ENCODE data around the gene SPC24. TPM values are rescaled to one million over a fixed set of nuclear protein-coding genes. Genes with fewer than 3 reads are reported as not detected.
A peak's percentile ranks its signal among the peaks of the same experiment; 100 is the strongest.
"Not testable (repeated sequence)": the region's sequence is repeated elsewhere in the genome, so short reads cannot be mapped to it uniquely, and the experiment has no call there.

SPC24 gene
- total and polyA plus RNA-seq, 2 donors (not counting 3 experiments of a cell fraction or from before 2014, with no cell fraction given) = 19.8 to 70.0 TPM

DNA sequence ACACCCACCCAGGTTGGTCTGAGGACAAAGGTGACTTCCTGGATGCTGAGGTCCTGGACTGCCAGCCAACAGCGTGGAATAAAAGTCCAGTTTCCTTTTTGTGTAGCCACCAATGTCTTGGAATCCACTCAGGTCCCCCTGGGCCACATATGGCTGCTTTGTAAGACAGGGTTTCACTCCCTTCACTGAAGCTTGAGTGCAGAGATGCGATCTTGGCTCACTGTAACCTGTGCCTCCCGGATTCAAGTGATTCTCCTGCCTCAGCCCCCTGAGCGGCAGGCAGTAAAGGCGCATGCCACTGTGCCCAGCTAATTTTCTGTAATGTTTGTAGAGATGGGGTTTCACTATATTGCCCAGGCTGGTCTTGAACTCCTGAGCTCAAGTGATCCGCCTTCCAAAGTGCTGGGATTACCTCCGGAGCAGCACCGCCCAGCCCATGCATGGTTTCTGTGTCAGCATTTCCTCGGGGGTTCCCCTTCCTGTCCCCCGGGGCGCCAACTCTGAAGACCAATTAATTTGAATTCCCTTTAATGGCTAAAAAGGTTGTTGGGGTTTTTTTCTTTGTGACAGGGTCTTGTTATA lies 24.2 kb upstream of the SPC24 start:
- BruUV-seq (replicated peaks) = no TSS peak
- peak overlapping the region; percentile 20 for H3K4me2 ChIP-seq (ENCODE audit: insufficient read depth, low read length)
- peaks cover 0 to 13% of the 10 kb centered on the region in 2 experiments for H3K36me3 ChIP-seq (ENCODE audit: control insufficient read depth in 2 of 2, extremely low read depth in 1 of 2, insufficient read depth in 2 of 2, low read length in 2 of 2)
- TF ChIP-seq POLR2AphosphoS5 (IDR thresholded peaks at IDR 0.05; ENCODE audit: insufficient read depth, low read depth, low read length) (peak; percentile 36), MYC (IDR thresholded peaks at IDR 0.05; ENCODE audit: low read depth, low read length) (no peak)
- ChIA-PET POLR2A (interaction anchor here (0.6 kb wide), 1 partner anchor 54 kb away, joined by 3 read pairs; no protein-coding TSS in a partner anchor), CTCF (interaction anchor here (0.8 kb wide), 1 partner anchor 53 kb away, joined by 3 read pairs; no protein-coding TSS in a partner anchor)
- H2AFZ ChIP-seq (ENCODE audit: low read depth, low read length) = no peak overlapping the region
- H3K9me3 ChIP-seq (replicated peaks; ENCODE audit: control insufficient read depth, insufficient read depth, low read length) = no peaks in the 10 kb centered on the region
- H3K27me3 ChIP-seq (ENCODE audit: control insufficient read depth in 2 of 2, insufficient read depth in 2 of 2, low read length in 2 of 2) = no peaks in the 10 kb centered on the region
- peaks cover 2% of the 10 kb centered on the region for H3K79me2 ChIP-seq (ENCODE audit: control insufficient read depth, insufficient read depth, low read length)
- peak overlapping the region; percentile 24 for H3K9ac ChIP-seq (replicated peaks; ENCODE audit: extremely low read depth, insufficient read depth, low read length)
- H3K4me1 ChIP-seq (ENCODE audit: control insufficient read depth, extremely low read depth, insufficient read depth, low read length) = peaks cover 12% of the 10 kb centered on the region
- no peaks in the 10 kb centered on the region for H4K20me1 ChIP-seq (replicated peaks; ENCODE audit: control insufficient read depth, extremely low read depth, insufficient read depth, low read length)
- peak; percentile 28 for DNase-seq (ENCODE audit: low read depth, low spot score)
- H3K27ac ChIP-seq (ENCODE audit: insufficient read depth, low read depth, low read length) = peak overlapping the region; percentile 53
- H3K9me1 ChIP-seq (replicated peaks; ENCODE audit: control insufficient read depth, extremely low read depth, insufficient read depth, low read length) = no peaks in the 10 kb centered on the region
- intact Hi-C loops (cut with micrococcal nuclease) = loop anchor here (2.0 kb wide), 1 partner anchor 17 kb away; the partner anchor contains the start of gene KANK2
- dilution Hi-C loops (cut with MboI; ENCODE audit: extremely low pct_ligation_motif_present, low sequenced_read_pairs) = no loop called here
- peak; percentile 81 for FAIRE-seq
- no peak overlapping the region for H3K4me3 ChIP-seq (replicated peaks in 1 of 3; ENCODE audit: insufficient read depth in 1 of 3, low read depth in 1 of 3, low read length in 3 of 3)

DNA sequence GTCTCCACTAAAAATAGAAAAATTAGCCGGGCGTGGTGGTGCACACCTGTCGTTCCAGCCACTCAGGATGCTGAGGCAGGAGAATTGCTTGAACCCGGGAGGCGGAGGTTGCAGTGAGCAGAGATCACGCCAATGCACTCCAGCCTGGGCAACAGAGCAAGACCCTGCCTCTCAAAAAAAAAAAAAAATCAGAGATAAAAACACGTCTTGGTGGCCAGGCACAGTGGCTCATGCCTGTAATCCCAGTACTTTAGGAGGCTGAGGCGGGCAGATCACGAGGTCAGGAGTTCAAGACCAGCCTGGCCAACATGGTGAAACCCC lies 23.5 kb upstream of the SPC24 start:
- H3K36me3 ChIP-seq (ENCODE audit: control insufficient read depth in 2 of 2, extremely low read depth in 1 of 2, insufficient read depth in 2 of 2, low read length in 2 of 2) = peaks cover under 1 to 20% of the 10 kb centered on the region in 2 experiments
- intact Hi-C loops (cut with micrococcal nuclease) = loop anchor here (2.0 kb wide), 1 partner anchor 18 kb away; the partner anchor contains the start of gene KANK2
- CTCF ChIA-PET = interaction anchor here (0.7 to 2.3 kb wide), 3 partner anchors 9 to 53 kb away, joined by 3 to 8 read pairs (median 6); no protein-coding TSS in a partner anchor
- FAIRE-seq; H3K27me3 ChIP-seq (ENCODE audit: control insufficient read depth in 2 of 2, insufficient read depth in 2 of 2, low read length in 2 of 2); POLR2A ChIA-PET; dilution Hi-C loops (cut with MboI; ENCODE audit: extremely low pct_ligation_motif_present, low sequenced_read_pairs); H2AFZ ChIP-seq (ENCODE audit: low read depth, low read length); DNase-seq (ENCODE audit: low read depth, low spot score); H3K4me2 ChIP-seq (ENCODE audit: insufficient read depth, low read length); H3K9me3 ChIP-seq (replicated peaks; ENCODE audit: control insufficient read depth, insufficient read depth, low read length); BruUV-seq (replicated peaks); H3K27ac ChIP-seq (ENCODE audit: insufficient read depth, low read depth, low read length); H3K4me3 ChIP-seq (replicated peaks in 1 of 3; ENCODE audit: insufficient read depth in 1 of 3, low read depth in 1 of 3, low read length in 3 of 3); H3K9me1 ChIP-seq (replicated peaks; ENCODE audit: control insufficient read depth, extremely low read depth, insufficient read depth, low read length); H3K79me2 ChIP-seq (ENCODE audit: control insufficient read depth, insufficient read depth, low read length); H4K20me1 ChIP-seq (replicated peaks; ENCODE audit: control insufficient read depth, extremely low read depth, insufficient read depth, low read length); H3K9ac ChIP-seq (replicated peaks; ENCODE audit: extremely low read depth, insufficient read depth, low read length): not testable (repeated sequence)
- peaks cover 12% of the 10 kb centered on the region for H3K4me1 ChIP-seq (ENCODE audit: control insufficient read depth, extremely low read depth, insufficient read depth, low read length)

Data from endothelial cell of umbilical vein (primary cell).